Stimulated activated CD8-positive, alpha-beta memory T cell treated with anti-CD3 and anti-CD28 coated beads, Interleukin-12 subunit alpha, Interleukin-12 subunit beta, amount 100 ng/mL, for 1 hour (primary cell): ENCODE measurements around the gene ABHD5.
"Not testable (repeated sequence)": the region's sequence is repeated elsewhere in the genome, so short reads cannot be mapped to it uniquely, and the experiment has no call there.

ENCODE experiments used
- DNase-seq: peaks from one replicate; pipeline ENCODE4 v3.0.0-alpha.2; 2020; ENCODE audit warnings: low read depth

The ABHD5 gene

GRCh38 chr3:43690400-43691119 is at the start of gene ABHD5:
Gene ABHD5, plus strand, starts transcription at chr3:43690938. Its CDS starts 55 bp downstream, at chr3:43690993.
- peak; percentile 86 for DNase-seq

- no peak for DNase-seq
Measured at GRCh38 chr3:43641306-43642114, 49.2 kb upstream of the ABHD5 start.

GRCh38 chr3:43644443-43644842 is 46.3 kb upstream of the ABHD5 start:
- no peak for DNase-seq

GRCh38 chr3:43647331-43648166 is 43.2 kb upstream of the ABHD5 start:
- no peak for DNase-seq

- DNase-seq: no peak
Measured at GRCh38 chr3:43648957-43649356, 41.8 kb upstream of the ABHD5 start.

- DNase-seq: no peak
Measured at GRCh38 chr3:43649365-43649968, 41.3 kb upstream of the ABHD5 start.

GRCh38 chr3:43650345-43650744 is 40.4 kb upstream of the ABHD5 start:
- DNase-seq: no peak

- not testable (repeated sequence) for DNase-seq
Measured at GRCh38 chr3:43656390-43656789, 34.3 kb upstream of the ABHD5 start.

- DNase-seq: no peak
Measured at GRCh38 chr3:43659250-43659880, 31.4 kb upstream of the ABHD5 start.

- not testable (repeated sequence) for DNase-seq
Measured at GRCh38 chr3:43661376-43661775, 29.4 kb upstream of the ABHD5 start.

- not testable (repeated sequence) for DNase-seq
Measured at GRCh38 chr3:43665011-43665410, 25.7 kb upstream of the ABHD5 start.

GRCh38 chr3:43670635-43671522 is 19.9 kb upstream of the ABHD5 start:
- DNase-seq: no peak

- no peak for DNase-seq
Measured at GRCh38 chr3:43674345-43675085, 16.2 kb upstream of the ABHD5 start.

- no peak for DNase-seq
Measured at GRCh38 chr3:43675593-43675992, 15.1 kb upstream of the ABHD5 start.

- no peak for DNase-seq
Measured at GRCh38 chr3:43676441-43676840, 14.3 kb upstream of the ABHD5 start.

- DNase-seq: not testable (repeated sequence)
Measured at GRCh38 chr3:43678375-43678774, 12.4 kb upstream of the ABHD5 start.

GRCh38 chr3:43678887-43679449 is 11.8 kb upstream of the ABHD5 start:
- DNase-seq: not testable (repeated sequence)

GRCh38 chr3:43680857-43681256 is 9.9 kb upstream of the ABHD5 start:
- not testable (repeated sequence) for DNase-seq

- no peak for DNase-seq
Measured at GRCh38 chr3:43684944-43685343, 5.8 kb upstream of the ABHD5 start.
